ENCODE results near the gene ACSF3.

The ACSF3 gene

DNA sequence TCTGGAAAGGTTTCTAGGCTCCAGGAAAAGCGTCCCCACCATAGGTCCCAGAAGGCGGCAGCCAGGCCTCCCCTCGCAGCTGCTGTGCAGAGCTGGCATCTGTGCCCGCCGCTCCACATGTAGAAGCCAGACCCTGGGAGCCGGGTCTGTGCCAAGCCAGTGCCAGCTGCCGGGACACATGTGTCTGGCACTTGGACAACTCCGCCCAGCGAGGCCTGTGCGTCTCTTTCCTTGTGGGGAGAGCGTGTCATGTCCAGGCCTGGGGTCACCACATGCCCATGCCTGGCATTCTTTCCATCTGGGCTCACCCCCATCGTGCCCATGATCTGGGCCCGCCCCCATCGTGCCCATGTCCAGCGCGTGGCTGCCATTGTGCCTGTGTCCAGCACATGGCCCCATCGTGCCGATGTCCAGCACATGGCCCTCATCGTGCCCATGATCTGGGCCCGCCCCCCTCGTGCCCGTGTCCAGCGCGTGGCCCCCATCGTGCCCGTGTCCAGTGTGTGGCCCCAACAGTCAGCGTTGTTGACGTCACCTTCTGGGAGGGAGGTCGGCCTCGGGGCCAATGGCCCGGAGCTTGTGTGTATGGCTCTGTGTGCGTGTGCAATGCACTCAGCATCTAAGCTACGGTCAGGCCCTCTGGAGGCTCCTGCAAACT lies 13.3 kb upstream of the ACSF3 start:
- no peak overlapping the region for H3K4me3 ChIP-seq (ENCODE audit: low read depth, low read length)
- TF ChIP-seq, protein P1, sequence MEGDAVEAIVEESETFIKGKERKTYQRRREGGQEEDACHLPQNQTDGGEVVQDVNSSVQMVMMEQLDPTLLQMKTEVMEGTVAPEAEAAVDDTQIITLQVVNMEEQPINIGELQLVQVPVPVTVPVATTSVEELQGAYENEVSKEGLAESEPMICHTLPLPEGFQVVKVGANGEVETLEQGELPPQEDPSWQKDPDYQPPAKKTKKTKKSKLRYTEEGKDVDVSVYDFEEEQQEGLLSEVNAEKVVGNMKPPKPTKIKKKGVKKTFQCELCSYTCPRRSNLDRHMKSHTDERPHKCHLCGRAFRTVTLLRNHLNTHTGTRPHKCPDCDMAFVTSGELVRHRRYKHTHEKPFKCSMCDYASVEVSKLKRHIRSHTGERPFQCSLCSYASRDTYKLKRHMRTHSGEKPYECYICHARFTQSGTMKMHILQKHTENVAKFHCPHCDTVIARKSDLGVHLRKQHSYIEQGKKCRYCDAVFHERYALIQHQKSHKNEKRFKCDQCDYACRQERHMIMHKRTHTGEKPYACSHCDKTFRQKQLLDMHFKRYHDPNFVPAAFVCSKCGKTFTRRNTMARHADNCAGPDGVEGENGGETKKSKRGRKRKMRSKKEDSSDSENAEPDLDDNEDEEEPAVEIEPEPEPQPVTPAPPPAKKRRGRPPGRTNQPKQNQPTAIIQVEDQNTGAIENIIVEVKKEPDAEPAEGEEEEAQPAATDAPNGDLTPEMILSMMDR (IDR thresholded peaks at IDR 0.05; ENCODE audit: insufficient read depth, low read depth, low read length, missing control alignments): no peak
- no peak for DNase-seq (ENCODE audit: low read depth)

DNA sequence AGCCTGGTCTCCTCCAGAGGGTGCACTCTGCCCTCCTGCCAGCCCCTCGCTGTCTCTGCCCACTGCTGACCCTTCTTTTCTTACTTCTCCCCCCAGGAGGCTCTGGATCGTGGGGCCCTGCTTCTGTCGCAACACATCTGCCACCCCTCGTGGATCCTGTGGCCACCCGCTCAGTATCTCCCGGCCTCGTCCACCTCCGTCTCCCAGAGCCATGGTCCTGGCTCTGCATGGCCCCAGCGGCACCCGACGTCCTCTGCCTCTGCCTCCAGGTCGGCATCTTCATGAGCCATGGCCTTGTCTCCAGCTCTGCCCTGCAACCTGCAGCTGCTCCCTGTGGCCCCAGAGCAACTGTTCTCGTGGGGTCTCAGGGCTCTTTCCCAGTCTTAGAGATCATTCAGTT lies 12.1 kb upstream of the ACSF3 start:
- no peak for DNase-seq (ENCODE audit: low read depth)
- TF ChIP-seq, protein P1 (IDR thresholded peaks at IDR 0.05; ENCODE audit: insufficient read depth, low read depth, low read length, missing control alignments): no peak
- H3K4me3 ChIP-seq (ENCODE audit: low read depth, low read length): no peak overlapping the region

DNA sequence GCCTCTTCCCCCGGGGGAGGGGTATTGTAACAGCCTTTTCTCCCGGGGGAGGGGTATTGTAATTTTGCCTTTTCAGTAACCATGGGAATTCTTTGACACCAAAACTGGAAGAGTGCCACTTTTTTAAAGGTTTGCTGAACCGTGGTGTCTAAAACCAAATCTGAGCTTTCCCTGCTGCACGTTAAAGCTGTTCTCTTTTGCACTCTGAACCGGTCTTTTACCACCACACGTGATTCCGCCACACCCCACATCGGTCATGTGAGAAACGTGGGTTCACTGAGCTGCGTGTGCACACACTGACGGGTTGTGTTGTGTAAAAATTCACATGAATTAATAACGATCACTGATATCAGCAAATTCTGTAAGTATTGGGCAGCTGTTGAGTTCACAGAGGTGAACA lies 9.2 kb upstream of the ACSF3 start:
- H3K4me3 ChIP-seq (ENCODE audit: low read depth, low read length): no peak overlapping the region
- DNase-seq (ENCODE audit: low read depth): no peak
- TF ChIP-seq, protein P1 (IDR thresholded peaks at IDR 0.05; ENCODE audit: insufficient read depth, low read depth, low read length, missing control alignments): no peak

DNA sequence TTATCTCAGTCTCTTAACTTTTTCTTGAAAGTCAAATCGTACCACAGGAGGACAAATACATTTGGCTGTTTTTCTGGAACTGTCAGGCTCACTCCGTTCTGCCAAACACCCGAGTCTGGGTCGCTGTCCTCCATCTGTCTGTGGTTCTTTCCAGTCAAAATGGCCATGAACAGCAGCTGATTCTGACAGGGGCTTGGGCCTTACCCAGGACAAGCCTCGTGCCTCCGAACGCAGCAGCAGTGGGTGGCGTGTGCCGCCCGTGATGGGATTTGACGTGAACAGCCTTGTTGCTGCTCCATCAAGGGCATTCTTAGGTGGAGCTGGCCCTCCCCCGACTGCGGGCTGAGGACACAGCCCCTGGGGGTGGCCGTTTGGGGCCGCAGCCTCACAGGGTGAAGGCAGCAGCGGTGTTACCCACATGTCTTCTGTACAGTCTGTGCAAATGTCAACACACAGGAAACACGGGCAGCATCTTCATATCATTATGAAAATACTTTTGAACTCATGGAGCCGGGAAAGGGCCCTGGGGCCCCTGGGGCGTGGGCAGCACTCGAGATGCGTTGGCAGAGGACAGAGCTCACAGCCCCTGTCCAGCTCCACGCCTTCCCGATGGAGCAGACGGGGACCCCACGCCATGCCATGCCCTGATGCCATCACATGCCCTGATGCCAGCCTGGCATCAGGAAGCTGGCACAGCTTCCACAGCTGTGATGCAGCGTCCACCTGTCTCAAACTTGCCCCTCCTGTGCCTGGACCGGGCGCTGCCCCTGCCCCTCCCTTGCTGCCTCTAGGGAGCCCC lies 8.6 kb upstream of the ACSF3 start:
- DNase-seq (ENCODE audit: low read depth): no peak
- no peak overlapping the region for H3K4me3 ChIP-seq (ENCODE audit: low read depth, low read length)
- TF ChIP-seq, protein P1 (IDR thresholded peaks at IDR 0.05; ENCODE audit: insufficient read depth, low read depth, low read length, missing control alignments): no peak

DNA sequence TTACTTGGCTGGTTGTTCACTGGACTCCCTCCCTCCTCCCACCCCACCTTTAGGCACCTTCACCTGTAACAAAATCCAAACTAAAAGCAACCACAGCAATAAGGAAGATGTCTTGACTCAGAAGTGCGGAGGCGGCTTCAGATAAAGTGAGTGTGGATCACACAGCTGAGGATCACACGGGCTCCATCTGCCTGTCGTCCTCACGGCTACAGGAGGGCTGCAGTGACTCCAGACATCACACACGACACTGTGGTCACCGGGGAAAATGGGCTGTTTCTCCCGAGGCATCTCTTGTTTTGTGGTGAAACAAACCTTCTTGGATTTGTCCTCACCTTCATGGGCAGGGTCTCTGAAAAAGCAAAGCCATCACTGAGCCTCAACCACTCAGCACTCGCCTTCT lies 7.9 kb upstream of the ACSF3 start:
- no peak overlapping the region for H3K4me3 ChIP-seq (ENCODE audit: low read depth, low read length)
- TF ChIP-seq, protein P1 (IDR thresholded peaks at IDR 0.05; ENCODE audit: insufficient read depth, low read depth, low read length, missing control alignments): no peak
- DNase-seq (ENCODE audit: low read depth): no peak

DNA sequence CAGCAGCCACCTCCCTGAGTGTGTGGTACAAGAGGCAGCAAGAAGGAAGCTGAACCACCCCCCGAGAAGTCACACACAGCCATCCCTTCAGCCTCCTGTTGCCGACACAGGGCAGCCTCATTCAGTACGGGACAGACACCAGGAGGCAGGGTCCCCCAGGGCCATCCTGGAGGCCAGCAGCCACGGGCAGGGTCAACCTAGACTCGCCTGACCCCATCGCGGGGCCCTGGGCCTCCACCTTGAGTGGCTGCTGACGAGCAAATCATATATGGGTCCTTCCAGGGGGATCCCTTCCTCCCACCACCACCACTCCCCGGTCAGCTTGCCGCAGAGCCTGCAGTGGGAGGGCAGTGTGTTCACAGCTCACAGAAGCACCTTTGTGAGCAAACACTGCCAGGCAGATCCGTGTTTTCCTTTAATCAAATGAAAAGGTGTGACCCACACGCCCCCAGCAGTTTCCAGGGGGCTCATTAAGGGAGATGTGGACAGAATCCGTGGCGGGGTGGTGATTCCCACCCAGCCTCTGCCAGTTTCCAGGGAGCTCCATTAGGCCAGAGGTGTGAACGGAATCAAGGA lies 5.6 kb upstream of the ACSF3 start:
- no peak for DNase-seq (ENCODE audit: low read depth)
- no peak overlapping the region for H3K4me3 ChIP-seq (ENCODE audit: low read depth, low read length)
- TF ChIP-seq, protein P1 (IDR thresholded peaks at IDR 0.05; ENCODE audit: insufficient read depth, low read depth, low read length, missing control alignments): no peak

Measured in GM12865 (cell line).